Erythroblast (primary cell): ENCODE results near the gene PDLIM3.

Experiments
- DNase-seq, 2 experiments: peaks; one replicate each; lab custom pipeline; 2025; lab: John Stamatoyannopoulos, UW
- GATA1 ChIP-seq: IDR thresholded peaks from 2 replicates; pipeline ENCODE4 v1.6.1; 2011; ENCODE audit warnings: low read depth, mild to moderate bottlenecking, control low read depth, low read length, moderate library complexity
- POLR2A ChIP-seq: IDR thresholded peaks from 2 replicates; pipeline ENCODE4 v1.6.1; 2011; ENCODE audit warnings: mild to moderate bottlenecking, low read length

Gene PDLIM3, protein sequence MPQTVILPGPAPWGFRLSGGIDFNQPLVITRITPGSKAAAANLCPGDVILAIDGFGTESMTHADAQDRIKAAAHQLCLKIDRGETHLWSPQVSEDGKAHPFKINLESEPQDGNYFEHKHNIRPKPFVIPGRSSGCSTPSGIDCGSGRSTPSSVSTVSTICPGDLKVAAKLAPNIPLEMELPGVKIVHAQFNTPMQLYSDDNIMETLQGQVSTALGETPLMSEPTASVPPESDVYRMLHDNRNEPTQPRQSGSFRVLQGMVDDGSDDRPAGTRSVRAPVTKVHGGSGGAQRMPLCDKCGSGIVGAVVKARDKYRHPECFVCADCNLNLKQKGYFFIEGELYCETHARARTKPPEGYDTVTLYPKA

DNA sequence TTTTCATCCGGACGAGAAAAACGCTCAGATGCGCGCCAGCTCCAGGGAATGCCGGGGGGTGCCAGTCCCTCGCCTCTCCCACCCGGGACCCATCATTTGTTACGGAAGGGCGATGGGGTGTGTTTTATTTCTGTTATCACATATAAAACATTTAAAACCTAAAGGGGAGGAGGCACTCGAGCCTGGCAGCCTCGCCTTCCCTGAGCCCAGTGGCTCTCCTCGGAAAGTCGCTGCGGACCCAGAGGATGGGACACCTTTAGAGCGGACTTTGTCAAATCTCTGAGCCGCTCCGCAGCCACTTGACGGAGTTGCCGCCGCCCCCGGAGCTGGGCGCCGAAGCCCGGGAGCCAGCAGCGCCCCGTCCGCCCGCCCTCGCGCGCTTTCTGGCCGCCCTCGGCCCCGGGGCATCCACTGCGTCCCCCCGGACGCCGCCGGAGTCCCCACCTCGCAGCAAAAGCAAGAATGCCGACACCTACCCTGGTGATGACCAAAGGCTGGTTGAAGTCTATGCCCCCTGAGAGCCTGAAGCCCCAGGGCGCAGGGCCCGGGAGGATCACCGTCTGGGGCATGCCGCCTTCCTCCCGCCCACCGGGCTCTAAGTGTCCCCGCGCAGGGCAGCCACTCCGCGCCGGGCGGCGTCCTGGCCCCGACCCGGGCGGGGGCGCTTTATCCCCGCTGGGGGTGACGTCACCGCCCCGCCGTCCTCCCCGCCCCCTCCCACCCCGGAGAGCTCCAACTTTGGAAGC, at the start of gene PDLIM3:
Gene PDLIM3 (minus strand): TSS at position 642 of the 746 bp plus-strand sequence. CDS start 73 bp downstream, at position 569.
- no peak for DNase-seq
- TF ChIP-seq GATA1 (no peak), POLR2A (no peak)

DNA sequence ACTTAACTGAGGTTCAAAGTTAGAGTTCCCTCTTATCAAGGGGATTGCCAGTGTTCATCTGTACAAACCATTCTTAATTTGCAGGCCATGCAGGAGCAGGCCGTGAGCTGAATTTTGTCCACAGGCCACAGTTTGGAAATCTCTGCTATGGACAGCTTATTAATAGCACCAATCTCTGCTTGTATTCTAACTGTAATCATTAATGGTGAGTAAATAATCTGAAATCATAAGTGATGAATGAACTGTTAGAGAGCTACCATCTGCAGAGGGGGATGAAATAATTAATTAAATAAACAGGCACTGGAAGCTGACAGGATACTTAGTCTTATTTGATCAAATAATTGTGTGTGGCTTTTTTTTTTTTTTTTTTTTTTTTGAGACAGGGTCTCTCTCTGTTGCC, 48.5 kb upstream of the PDLIM3 start:
- no peak for DNase-seq

DNA sequence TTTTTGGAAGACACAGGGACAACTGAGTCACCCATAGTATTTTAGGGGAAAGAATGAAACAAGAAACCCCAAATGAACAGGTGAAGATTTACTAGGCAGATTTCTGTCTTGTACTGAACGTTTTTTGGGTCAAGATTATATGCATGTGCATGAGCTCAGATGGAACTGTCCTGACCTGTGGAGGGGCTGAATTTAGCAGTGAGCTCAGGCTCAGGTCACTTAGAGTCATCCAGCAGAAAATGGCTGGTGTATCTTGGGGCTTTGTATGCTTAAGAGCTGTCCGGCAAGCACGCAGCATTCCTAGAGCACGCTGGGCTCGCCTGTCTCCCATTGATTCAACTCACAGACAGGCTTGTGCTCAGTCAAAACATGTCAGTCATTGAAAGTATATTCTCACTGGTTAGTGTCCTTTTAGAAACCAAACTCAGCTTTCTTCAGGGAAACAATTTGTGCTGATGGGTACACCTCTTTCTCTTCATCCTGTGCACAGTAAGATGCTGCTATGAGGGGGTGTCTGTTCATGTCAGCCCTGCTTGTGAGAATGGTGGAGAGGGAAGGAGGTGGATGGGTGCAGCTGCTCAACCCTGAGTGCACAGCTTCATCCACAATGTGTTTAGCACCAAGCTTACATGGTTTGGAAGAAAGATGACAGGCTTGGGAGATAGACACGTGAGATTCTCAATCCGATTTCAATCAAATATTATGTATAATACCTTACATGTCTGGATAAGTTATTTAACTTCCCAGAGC, 47.5 kb upstream of the PDLIM3 start:
- no peak for DNase-seq
- TF ChIP-seq GATA1 (no peak), POLR2A (no peak)

More for the DNA sequence above, 48.5 kb upstream of the PDLIM3 start:
- TF ChIP-seq GATA1 (no peak), POLR2A (no peak)

DNA sequence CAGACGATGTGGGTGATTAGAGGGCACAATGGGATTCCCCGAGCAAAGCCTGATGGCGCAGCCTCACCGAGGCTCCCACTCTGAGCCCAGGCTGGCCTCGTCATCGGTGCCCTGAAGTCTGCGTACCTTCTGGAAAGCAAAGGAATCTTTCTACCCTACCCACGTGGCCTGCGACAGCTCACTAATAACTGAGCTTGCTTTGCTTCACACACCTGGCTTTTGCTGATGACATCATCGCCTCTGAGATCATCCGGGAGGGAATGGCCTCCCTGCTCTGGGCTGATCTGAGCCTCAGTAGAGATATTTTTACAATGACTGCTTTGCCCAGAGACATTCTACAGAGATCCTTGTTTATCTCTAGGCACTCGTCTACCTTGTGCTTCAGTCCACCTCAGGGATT, 45.4 kb upstream of the PDLIM3 start:
- DNase-seq: no peak
- TF ChIP-seq POLR2A: no peak
- no peak for TF ChIP-seq GATA1

DNA sequence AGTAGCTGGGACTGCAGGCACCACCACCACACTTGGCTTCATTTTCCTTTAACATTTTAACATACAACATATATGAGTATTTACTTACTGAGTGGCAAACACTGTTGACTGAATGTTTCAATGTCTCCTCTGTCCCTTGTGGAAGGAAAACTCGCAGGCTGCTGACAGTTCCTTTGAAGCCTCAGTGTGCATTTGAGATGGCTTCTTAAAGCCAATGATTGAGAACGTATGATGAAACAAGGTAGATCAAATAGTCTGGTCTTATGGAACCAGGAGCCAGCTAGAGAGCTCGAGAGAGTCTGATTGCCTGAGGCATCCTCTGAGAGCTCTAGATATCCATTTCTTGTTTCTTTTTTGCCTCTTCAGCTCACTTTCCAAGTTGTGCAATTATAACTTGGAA, 43.0 kb upstream of the PDLIM3 start:
- no peak for TF ChIP-seq GATA1
- TF ChIP-seq POLR2A: no peak
- DNase-seq: no peak

DNA sequence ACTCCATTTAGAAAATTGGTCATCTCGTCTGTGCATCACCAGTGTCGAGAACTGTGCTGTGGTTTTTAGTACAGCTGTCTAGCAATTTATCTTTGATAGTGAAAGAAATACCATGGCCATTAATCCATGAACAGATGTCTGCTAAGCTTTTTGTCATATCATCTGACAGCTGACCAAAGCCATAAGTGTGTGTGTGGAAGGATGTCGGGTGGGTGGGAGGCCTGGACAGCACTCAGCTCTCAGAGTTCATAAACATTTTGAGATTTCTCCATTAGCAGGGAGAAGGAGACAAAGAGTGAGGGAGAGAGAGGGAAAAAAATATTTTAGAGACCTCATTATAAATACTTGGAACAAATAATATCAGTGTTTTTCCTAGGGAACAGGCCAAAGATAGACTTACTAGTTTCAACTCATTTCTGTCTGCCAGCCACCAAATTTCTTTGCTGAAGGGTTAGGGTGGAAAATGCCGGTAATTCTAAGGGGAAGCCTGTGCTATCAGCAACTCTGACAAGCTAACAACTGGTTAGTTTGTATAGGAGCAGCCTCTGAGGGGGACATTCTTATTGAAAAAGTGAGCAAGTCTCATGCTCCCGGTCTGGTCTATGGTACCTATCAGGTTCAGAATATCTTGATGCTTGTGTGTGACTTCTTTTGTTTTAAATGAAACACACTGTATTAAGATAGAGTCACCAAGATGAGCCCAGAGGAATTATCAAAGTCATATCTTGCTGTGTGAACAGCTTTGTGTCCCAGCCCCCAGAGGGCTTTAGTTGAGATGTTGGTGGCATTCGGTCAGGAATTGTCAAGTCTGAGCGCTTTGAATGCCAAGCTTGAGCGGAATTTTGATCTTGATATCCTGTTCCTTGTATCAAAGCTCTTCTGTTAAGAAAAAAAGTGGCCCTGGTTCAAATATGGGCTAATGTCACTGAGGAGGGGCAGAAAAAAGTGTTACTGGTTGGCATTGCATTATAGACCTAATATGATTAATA, 41.9 kb upstream of the PDLIM3 start:
- TF ChIP-seq GATA1 (no peak), POLR2A (no peak)
- no peak for DNase-seq

DNA sequence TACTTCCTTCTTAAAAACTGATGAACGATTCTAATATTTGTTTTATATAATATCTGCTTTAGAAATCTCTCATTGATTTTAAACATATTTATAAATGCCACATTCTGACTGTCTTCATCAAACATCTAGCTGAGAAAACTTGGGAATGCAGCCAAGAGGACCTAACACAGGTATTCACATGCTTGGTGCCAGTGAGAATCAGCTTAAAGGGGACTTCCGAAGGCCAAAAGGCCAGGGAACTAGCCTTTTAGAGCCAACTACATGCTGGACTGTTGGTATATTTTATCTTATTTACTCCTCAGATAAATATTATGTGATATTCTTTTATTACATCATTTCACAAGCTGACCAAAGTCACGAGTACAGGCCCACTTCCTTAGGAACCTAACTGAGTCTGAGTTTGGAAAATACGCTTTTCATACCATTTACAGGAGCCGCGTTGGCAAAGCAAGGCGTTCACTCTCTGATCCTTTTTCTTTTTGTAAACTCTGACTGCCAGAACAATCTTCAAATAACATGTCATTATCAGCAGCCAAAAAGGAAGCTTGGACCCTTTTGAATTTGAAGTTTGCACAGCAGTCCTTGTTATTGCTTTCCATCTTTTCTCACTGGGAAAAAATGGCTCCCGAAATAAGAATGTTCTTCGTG, 41.1 kb upstream of the PDLIM3 start:
- no peak for TF ChIP-seq GATA1
- no peak for TF ChIP-seq POLR2A
- no peak for DNase-seq

DNA sequence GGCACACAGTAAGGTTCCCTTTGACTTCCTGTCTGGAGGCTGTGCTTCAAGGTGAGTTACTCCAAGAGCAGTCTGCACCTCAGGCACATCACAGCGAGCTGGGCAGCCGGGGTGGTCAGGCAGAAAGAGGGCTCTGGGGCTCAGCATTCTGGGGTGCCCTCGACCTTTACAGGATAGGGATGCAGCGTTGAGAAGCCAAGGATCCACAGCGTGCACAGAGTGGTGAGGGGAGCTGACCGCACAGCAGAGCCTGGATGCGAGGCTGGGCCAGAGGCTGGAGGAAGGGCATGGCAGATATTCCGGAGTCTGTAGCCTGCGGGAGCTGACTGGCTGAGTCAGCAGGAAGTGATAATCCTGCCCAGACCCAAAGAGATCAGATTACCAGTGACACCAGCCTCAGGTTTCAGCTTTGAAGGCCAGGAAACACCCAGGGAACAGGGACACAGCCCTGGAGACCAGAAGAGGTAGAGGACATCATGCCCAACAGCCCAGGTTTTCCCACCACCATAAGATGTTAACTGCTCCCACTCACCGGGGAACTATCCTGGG, 38.4 kb upstream of the PDLIM3 start:
- TF ChIP-seq GATA1 (no peak), POLR2A (no peak)
- no peak for DNase-seq

DNA sequence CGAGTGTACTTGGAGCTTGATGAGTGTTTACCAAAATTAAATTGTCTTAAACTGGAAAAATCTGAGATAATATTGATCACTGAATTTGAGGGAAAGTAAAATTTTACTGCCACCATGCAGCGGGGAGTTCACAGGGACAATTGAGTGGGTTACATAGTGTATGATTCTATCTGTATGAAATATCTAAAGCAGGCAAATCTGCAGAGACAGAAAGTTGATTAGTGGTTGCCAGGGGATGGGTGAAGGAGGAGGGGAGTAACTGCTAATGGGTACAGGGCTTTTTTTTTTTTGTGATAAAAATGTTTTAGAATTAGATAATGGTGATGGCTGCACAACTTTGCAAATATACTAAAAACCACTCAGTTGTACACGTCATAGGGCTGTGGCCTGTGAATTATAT, 35.4 kb upstream of the PDLIM3 start:
- TF ChIP-seq POLR2A: no peak
- TF ChIP-seq GATA1: no peak
- no peak for DNase-seq

DNA sequence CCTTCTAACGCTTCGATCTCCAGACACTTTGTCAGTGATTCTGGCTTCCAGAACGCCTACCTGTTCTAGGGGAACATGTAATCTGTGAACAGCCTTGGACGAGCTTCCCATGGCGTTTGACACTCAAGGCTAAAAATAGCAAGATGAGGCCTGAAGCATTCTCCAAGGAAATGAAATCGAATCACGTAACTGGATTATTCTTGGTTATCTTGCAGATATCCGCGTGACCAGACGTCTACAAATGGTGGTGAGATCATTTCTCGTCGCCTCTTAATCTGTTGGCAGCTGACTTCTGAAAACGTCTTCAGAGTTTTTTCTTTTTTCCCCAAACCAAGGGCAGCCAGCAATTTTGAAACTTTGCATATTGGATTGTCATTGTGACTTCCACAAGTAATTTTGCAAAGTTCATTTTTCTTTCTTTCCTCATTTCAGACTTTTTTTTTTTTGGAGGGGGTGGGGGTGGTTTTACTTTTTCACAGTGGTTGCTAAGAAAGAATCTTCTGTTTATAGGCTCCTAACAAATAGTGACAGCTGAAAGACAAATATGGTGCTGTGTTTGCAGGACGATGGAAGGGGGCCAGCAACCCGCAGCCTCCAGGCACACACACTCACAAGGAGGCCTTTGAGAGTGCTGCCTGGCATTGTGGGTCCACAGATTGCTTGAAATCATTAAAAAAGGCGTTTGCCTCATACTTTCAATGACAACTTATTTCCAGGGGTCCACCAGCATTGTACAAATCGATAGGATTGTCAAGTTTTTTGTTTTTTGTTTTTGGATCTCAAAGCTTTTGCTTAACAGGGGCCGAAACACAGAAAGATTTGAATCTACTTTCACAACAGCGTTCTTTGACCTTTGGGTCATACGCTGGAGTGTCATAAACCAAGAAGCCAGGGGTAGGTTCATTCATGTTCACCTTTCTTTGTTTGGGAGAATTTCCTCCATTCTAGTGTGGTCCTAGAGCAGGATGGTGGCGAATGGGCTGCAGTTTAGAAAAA, 32.4 kb upstream of the PDLIM3 start:
- no peak for DNase-seq

DNA sequence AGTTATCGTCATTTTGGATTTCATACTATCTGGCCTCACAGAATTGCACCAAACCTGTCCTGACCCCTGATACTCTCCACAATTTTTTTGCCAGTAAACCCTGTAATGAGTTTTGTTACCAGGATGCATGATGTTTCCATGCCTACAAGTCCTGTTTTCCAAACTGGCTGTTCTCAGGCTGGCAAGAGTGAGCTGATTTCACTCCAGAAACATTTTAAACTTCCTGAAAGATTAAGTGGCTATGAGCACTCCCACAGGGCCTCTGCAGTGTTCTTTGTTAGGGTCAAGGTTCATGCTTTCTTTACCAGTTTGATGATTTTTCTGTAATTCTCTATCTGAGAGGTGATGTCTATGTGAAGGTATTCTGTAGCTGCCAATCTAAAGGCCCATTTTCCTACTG, 31.7 kb upstream of the PDLIM3 start:
- no peak for DNase-seq
- TF ChIP-seq GATA1: no peak
- TF ChIP-seq POLR2A: no peak

More for the DNA sequence above, 32.4 kb upstream of the PDLIM3 start:
- TF ChIP-seq POLR2A: no peak
- no peak for TF ChIP-seq GATA1
